Endothelial cell of umbilical vein (primary cell): ENCODE measurements around the gene THSD4. TPM values are rescaled to one million over a fixed set of nuclear protein-coding genes. Genes with fewer than 3 reads are reported as not detected.

Experiments used
- BruUV-seq: library from RNA; stranded (reverse); fragments of 400-500 nt; replicated peaks from 2 replicates; lab custom pipeline; 2021; lab: Mats Ljungman, UMichigan
- CTCF ChIA-PET: fragments of 300-600, 350-600 bp; sonication (Branson Sonifier 250); formaldehyde crosslinking; loops from one replicate; lab custom pipeline; 2021; ENCODE audit warnings: antibody characterized with exemption, inconsistent platforms; lab: Charles Lee
- POLR2A ChIA-PET: fragments of 300-600, 350-600 bp; sonication (Branson Sonifier 250); formaldehyde crosslinking; loops from one replicate; lab custom pipeline; 2021; ENCODE audit warnings: antibody characterized with exemption, inconsistent platforms; lab: Charles Lee
- DNase-seq: peaks from one replicate; pipeline ENCODE4 v3.0.0-alpha.2; 2011; ENCODE audit warnings: low read depth, low spot score
- FAIRE-seq: peaks from 2 replicates; lab custom pipeline; 2011; peaks lifted over from hg19 to GRCh38; lab: Jason Lieb, UNC
- H2AFZ ChIP-seq: 2 replicates; pipeline ENCODE4 v1.6.0; 2012; ENCODE audit warnings: low read depth, low read length, control low read depth, inconsistent platforms
- H3K27ac ChIP-seq: 2 replicates; pipeline ENCODE4 v1.5.1; 2011; ENCODE audit warnings: low read depth, mild to moderate bottlenecking, control low read depth, low read length, moderate library complexity; ENCODE audit not compliant: insufficient read depth
- H3K27me3 ChIP-seq, 2 experiments: 2 replicates each; pipeline versions ENCODE4 v1.6.0 to v1.6.1; 2011; ENCODE audit warnings: low read length in 2 of 2, mixed read lengths in 1 of 2; ENCODE audit not compliant: control insufficient read depth in 2 of 2, insufficient read depth in 2 of 2
- H3K36me3 ChIP-seq, 2 experiments: 2 replicates in 1 of 2; 3 replicates in 1 of 2; pipeline ENCODE4 v1.5.1; 2011; ENCODE audit warnings: low read length in 2 of 2, mild to moderate bottlenecking in 1 of 2, moderate library complexity in 1 of 2; ENCODE audit not compliant: control insufficient read depth in 2 of 2, insufficient read depth in 2 of 2; ENCODE audit errors: extremely low read depth in 1 of 2
- H3K4me1 ChIP-seq: 3 replicates; pipeline ENCODE4 v1.5.1; 2011; ENCODE audit warnings: mild to moderate bottlenecking, low read length; ENCODE audit not compliant: control insufficient read depth, insufficient read depth; ENCODE audit errors: extremely low read depth
- H3K4me2 ChIP-seq: 2 replicates; pipeline ENCODE4 v1.6.1; 2011; ENCODE audit warnings: low read length, control low read depth, mixed read lengths; ENCODE audit not compliant: insufficient read depth
- H3K4me3 ChIP-seq, 3 experiments: fragments of 200-600 bp in 1 of 3; sonication (generic), shearing (Covaris generic) in 1 of 3; replicated peaks in 1 of 3; 2 replicates each; pipeline ENCODE4 v1.5.1; 2011 to 2016; ENCODE audit warnings: control low read depth in 3 of 3, low read length in 3 of 3, mild to moderate bottlenecking in 2 of 3, inconsistent platforms in 1 of 3, low read depth in 1 of 3, moderate library complexity in 1 of 3; ENCODE audit not compliant: insufficient read depth in 1 of 3
- H3K79me2 ChIP-seq: 2 replicates; pipeline ENCODE4 v1.6.0; 2012; ENCODE audit warnings: low read length, inconsistent platforms; ENCODE audit not compliant: control insufficient read depth, insufficient read depth
- H3K9ac ChIP-seq: replicated peaks from 2 replicates; pipeline ENCODE3; 2011; ENCODE audit warnings: low read length, control low read depth; ENCODE audit not compliant: insufficient read depth; ENCODE audit errors: extremely low read depth
- H3K9me1 ChIP-seq: replicated peaks from 3 replicates; pipeline ENCODE4 v1.6.0; 2011; ENCODE audit warnings: mild to moderate bottlenecking, low read length; ENCODE audit not compliant: control insufficient read depth, insufficient read depth; ENCODE audit errors: extremely low read depth
- H3K9me3 ChIP-seq: replicated peaks from 2 replicates; pipeline ENCODE4 v1.5.1; 2012; ENCODE audit warnings: low read length, inconsistent platforms; ENCODE audit not compliant: control insufficient read depth, insufficient read depth
- H4K20me1 ChIP-seq: replicated peaks from 2 replicates; pipeline ENCODE3; 2011; ENCODE audit warnings: mild to moderate bottlenecking, low read length; ENCODE audit not compliant: control insufficient read depth, insufficient read depth; ENCODE audit errors: extremely low read depth
- EZH2 ChIP-seq: IDR thresholded peaks from 2 replicates; pipeline ENCODE4 v1.6.1; 2012; ENCODE audit warnings: borderline replicate concordance, low read depth, mild to moderate bottlenecking, moderate library complexity, low read length, inconsistent platforms; ENCODE audit not compliant: severe bottlenecking
- FOS ChIP-seq: IDR thresholded peaks from 2 replicates; pipeline ENCODE4 v1.6.1; 2011; ENCODE audit warnings: mild to moderate bottlenecking, low read length, moderate library complexity, borderline replicate concordance; ENCODE audit not compliant: insufficient read depth
- GATA2 ChIP-seq: IDR thresholded peaks from 2 replicates; pipeline ENCODE4 v1.7.0; 2011; ENCODE audit warnings: low read depth, mild to moderate bottlenecking, moderate library complexity, mixed read lengths, low read length; ENCODE audit not compliant: insufficient read length, insufficient read depth
- JUN ChIP-seq: IDR thresholded peaks from 2 replicates; pipeline ENCODE4 v1.6.1; 2011; ENCODE audit warnings: borderline replicate concordance, low read depth; ENCODE audit not compliant: insufficient read length, insufficient read depth
- MYC ChIP-seq: IDR thresholded peaks from one replicate; pipeline ENCODE4 v1.6.1; 2011; ENCODE audit warnings: mild to moderate bottlenecking, low read depth, low read length
- POLR2A ChIP-seq: IDR thresholded peaks from 2 replicates; pipeline ENCODE4 v1.6.1; 2012; ENCODE audit warnings: low read depth, mild to moderate bottlenecking, control low read depth, low read length
- POLR2AphosphoS5 ChIP-seq: IDR thresholded peaks from 2 replicates; pipeline ENCODE4 v1.6.1; 2012; ENCODE audit warnings: low read depth, mild to moderate bottlenecking, control low read depth, low read length, moderate library complexity; ENCODE audit not compliant: insufficient read depth
- dilution Hi-C: fragments of 300-500 bp; cut with MboI; formaldehyde crosslinking; loops from one replicate; pipeline ENCODE4 v1.15.0; 2019; ENCODE audit warnings: low sequenced_read_pairs; ENCODE audit not compliant: extremely low pct_ligation_motif_present
- intact Hi-C: fragments of 100-400 bp; cut with micrococcal nuclease; formaldehyde crosslinking; loops from one replicate; pipeline ENCODE4 v1.10.0; 2022
- polyA plus RNA-seq, 4 experiments: library from polyadenylated mRNA; depleted of rRNA in 3 of 4; stranded (reverse) in 3 of 4; unstranded in 1 of 4; fragments of >200 nt; gene quantifications; 2 replicates each; pipeline versions ENCODE4 v1.2.1 to v1.2.3, GENCODE V29; 2011 to 2012; ENCODE audit warnings: missing spikeins in 1 of 4
- total RNA-seq: library from RNA; stranded (reverse); gene quantifications from 2 replicates; pipeline ENCODE4 v1.2.3, GENCODE V29; 2021
- TF ChIP-seq, protein P1 (sequence below): IDR thresholded peaks from 2 replicates; pipeline ENCODE4 v1.6.1; 2011; ENCODE audit not compliant: insufficient read depth, insufficient read length
- TF ChIP-seq, protein P2 (sequence below), 2 donors: IDR thresholded peaks; 1 replicate in 1 of 2; 2 replicates in 1 of 2; pipeline ENCODE4 v1.5.1; 2011; ENCODE audit warnings: low read length in 2 of 2, mild to moderate bottlenecking in 2 of 2, moderate library complexity in 2 of 2, control low read depth in 1 of 2, inconsistent platforms in 1 of 2, low read depth in 1 of 2; ENCODE audit not compliant: insufficient read depth in 1 of 2; ENCODE audit errors: extremely low read depth in 1 of 2

Gene THSD4
- total and polyA plus RNA-seq, 2 donors (not counting 3 experiments of a cell fraction or from before 2014, with no cell fraction given): 9.9 to 25.4 TPM

DNA sequence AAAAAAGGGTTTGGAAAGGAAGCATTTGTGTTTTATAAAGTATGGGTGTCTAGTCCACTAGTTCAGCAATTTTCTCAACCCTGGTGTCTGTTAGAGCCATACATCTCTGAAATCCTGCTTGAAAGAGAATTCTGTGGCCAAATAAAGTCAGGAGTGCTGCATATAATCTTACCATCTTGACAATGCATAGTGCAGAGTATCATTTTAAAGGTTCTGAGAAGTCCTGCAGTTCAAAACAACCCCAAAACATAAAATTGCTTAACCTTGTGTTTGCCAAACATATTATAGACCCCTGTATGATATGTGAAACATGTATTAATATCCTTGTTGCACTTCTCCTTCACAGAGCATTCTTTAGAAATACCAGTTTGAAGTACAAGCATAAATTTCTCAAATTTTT is 191.3 kb downstream of the THSD4 start:
- no peak for TF ChIP-seq EZH2
- TF ChIP-seq MYC: no peak
- no peak for TF ChIP-seq POLR2A
- no peak for TF ChIP-seq POLR2AphosphoS5
- no peak for TF ChIP-seq GATA2
- TF ChIP-seq, protein P1, sequence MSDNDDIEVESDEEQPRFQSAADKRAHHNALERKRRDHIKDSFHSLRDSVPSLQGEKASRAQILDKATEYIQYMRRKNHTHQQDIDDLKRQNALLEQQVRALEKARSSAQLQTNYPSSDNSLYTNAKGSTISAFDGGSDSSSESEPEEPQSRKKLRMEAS: no peak
- TF ChIP-seq, protein P2, sequence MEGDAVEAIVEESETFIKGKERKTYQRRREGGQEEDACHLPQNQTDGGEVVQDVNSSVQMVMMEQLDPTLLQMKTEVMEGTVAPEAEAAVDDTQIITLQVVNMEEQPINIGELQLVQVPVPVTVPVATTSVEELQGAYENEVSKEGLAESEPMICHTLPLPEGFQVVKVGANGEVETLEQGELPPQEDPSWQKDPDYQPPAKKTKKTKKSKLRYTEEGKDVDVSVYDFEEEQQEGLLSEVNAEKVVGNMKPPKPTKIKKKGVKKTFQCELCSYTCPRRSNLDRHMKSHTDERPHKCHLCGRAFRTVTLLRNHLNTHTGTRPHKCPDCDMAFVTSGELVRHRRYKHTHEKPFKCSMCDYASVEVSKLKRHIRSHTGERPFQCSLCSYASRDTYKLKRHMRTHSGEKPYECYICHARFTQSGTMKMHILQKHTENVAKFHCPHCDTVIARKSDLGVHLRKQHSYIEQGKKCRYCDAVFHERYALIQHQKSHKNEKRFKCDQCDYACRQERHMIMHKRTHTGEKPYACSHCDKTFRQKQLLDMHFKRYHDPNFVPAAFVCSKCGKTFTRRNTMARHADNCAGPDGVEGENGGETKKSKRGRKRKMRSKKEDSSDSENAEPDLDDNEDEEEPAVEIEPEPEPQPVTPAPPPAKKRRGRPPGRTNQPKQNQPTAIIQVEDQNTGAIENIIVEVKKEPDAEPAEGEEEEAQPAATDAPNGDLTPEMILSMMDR (IDR thresholded peaks at IDR 0.05; ENCODE audit: extremely low read depth in 1 of 2, insufficient read depth in 1 of 2, low read depth in 1 of 2, low read length in 2 of 2): no peak
- no peak for TF ChIP-seq JUN
- no peak for TF ChIP-seq FOS
- CTCF ChIA-PET: no interaction called here

More for the DNA sequence above, 191.3 kb downstream of the THSD4 start:
- intact Hi-C loops (no loop called here), dilution Hi-C loops (no loop called here)
- H3K9me1 ChIP-seq: no peaks in the 10 kb centered on the region
- DNase-seq: no peak
- H3K4me3 ChIP-seq: no peak overlapping the region
- H3K27me3 ChIP-seq: no peaks in the 10 kb centered on the region
- H4K20me1 ChIP-seq: no peaks in the 10 kb centered on the region
- no peak overlapping the region for H2AFZ ChIP-seq
- no TSS peak for BruUV-seq
- POLR2A ChIA-PET: no interaction called here
- H3K9ac ChIP-seq: no peak overlapping the region
- H3K79me2 ChIP-seq: no peaks in the 10 kb centered on the region
- FAIRE-seq: no peak
- H3K9me3 ChIP-seq: no peaks in the 10 kb centered on the region
- H3K36me3 ChIP-seq: no peaks in the 10 kb centered on the region
- H3K4me1 ChIP-seq: no peaks in the 10 kb centered on the region
- no peak overlapping the region for H3K4me2 ChIP-seq
- no peak overlapping the region for H3K27ac ChIP-seq
